ENCODE results near the gene LARP1.
A peak's percentile ranks its signal among the peaks of the same experiment; 100 is the strongest.

LARP1 gene

DNA sequence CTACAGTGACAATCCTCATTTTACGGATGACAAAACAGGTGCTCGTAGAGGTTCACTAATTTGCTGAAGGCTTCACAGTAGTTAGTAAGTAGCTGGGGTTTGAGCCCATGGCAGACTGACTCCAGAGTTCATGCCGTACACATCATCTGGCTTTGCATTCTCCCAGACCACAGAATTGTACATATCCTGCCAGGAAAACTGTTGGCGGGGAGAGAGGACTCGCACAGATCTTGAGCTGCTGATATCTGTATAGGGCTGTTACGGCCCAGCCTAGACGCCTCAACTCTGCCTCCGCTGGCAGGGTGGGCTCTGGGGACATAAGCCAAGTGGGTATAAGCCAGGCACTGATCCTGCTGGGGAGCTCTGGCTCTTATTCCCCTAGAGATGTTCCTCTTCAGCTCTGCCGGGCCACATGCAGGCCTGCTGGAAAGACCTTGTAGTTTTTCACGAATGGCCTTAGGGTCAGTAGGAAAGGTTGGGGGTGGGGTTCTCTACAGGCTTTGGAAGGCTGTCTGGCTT, 16.3 kb downstream of the LARP1 start:
- no peak for TF ChIP-seq POU2F2 (IDR thresholded peaks at IDR 0.05; ENCODE audit: low read depth, low read length)
- no peak for TF ChIP-seq POLR2A (IDR thresholded peaks at IDR 0.05; ENCODE audit: low read depth, low read length)
- no peak for TF ChIP-seq POLR2AphosphoS5 (IDR thresholded peaks at IDR 0.05; ENCODE audit: low read depth, low read length)
- no peak for TF ChIP-seq SPI1 (IDR thresholded peaks at IDR 0.05; ENCODE audit: low read depth, low read length)
- no peak for TF ChIP-seq PAX5 (IDR thresholded peaks at IDR 0.05; ENCODE audit: insufficient read depth, low read length, severe bottlenecking)
- no peak for TF ChIP-seq TAF1 (IDR thresholded peaks at IDR 0.05; ENCODE audit: low read depth, low read length)
- FAIRE-seq (no peak), DNase-seq (ENCODE audit: insufficient read length, low spot score) (no peak)

DNA sequence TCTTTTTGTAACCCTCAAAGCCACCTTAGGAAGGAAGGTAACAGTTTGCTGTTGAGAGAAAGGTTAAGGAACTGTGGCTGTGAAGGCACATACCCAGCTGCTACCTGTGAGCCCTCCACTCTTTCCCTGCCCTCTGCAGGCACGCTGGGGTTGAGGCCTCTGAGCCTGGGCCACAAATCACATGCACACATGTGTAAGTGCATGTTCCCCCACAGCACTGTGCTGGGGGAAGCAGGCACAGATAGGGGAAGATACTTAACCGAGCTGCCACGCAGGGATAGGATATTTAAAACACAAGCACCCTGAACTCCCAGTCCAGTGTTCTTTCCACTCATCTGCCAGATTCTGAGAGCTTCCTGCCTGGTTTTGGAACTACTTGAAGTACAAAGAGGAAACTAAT, 18.1 kb downstream of the LARP1 start:
- FAIRE-seq (no peak), DNase-seq (ENCODE audit: insufficient read length, low spot score) (no peak)
- TF ChIP-seq POLR2AphosphoS5 (IDR thresholded peaks at IDR 0.05; ENCODE audit: low read depth, low read length), result no peak
- no peak for TF ChIP-seq PAX5 (IDR thresholded peaks at IDR 0.05; ENCODE audit: insufficient read depth, low read length, severe bottlenecking)
- TF ChIP-seq SPI1 (IDR thresholded peaks at IDR 0.05; ENCODE audit: low read depth, low read length), result no peak
- no peak for TF ChIP-seq TAF1 (IDR thresholded peaks at IDR 0.05; ENCODE audit: low read depth, low read length)
- TF ChIP-seq POLR2A (IDR thresholded peaks at IDR 0.05; ENCODE audit: low read depth, low read length), result no peak
- no peak for TF ChIP-seq POU2F2 (IDR thresholded peaks at IDR 0.05; ENCODE audit: low read depth, low read length)

DNA sequence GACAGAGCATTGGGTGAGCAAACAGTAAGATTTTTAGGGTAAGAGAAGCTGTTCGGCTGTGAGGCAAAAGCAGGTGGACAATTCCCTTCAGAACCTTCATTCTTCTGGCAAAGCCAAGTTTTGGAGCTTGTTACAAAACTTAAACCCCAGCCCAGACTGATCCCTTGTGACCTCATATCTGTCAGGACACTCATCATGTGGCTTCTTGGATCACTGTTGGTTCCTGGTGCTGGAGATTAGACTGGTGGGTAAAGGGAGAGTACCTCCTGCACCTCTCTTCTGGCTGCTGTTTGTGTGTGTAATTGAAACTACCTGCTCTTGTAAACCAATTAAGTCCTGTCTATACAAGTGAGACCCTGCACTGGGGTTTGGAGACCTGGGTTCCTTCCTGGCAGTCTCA, 21.0 kb downstream of the LARP1 start:
- FAIRE-seq (no peak), DNase-seq (ENCODE audit: insufficient read length, low spot score) (no peak)
- TF ChIP-seq POU2F2 (IDR thresholded peaks at IDR 0.05; ENCODE audit: low read depth, low read length) (no peak), TAF1 (IDR thresholded peaks at IDR 0.05; ENCODE audit: low read depth, low read length) (no peak), POLR2A (IDR thresholded peaks at IDR 0.05; ENCODE audit: low read depth, low read length) (no peak)

DNA sequence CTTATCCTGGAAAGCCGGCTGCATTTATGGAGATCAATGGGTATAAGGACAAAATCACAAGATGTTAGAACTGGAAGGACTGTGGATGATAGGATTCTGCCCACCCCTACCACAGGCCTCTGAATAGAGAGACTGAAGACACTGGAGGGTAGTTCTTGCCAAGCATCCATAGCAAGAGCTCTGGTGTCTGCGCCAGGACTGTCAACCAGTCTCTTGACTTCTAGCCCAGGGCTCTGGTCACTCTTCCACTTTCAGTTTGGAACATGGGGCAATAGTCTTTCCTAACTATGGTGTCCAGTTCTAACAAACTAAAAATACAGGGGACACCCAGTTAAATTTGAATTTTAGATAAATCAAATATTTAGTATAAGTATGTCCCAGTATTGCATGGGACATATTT, 23.4 kb downstream of the LARP1 start:
- FAIRE-seq (no peak), DNase-seq (ENCODE audit: insufficient read length, low spot score) (no peak)
- TF ChIP-seq POLR2AphosphoS5 (IDR thresholded peaks at IDR 0.05; ENCODE audit: low read depth, low read length) (no peak), POU2F2 (IDR thresholded peaks at IDR 0.05; ENCODE audit: low read depth, low read length) (no peak), PAX5 (IDR thresholded peaks at IDR 0.05; ENCODE audit: insufficient read depth, low read length, severe bottlenecking) (no peak), POLR2A (IDR thresholded peaks at IDR 0.05; ENCODE audit: low read depth, low read length) (no peak), TAF1 (IDR thresholded peaks at IDR 0.05; ENCODE audit: low read depth, low read length) (no peak), SPI1 (IDR thresholded peaks at IDR 0.05; ENCODE audit: low read depth, low read length) (no peak)

DNA sequence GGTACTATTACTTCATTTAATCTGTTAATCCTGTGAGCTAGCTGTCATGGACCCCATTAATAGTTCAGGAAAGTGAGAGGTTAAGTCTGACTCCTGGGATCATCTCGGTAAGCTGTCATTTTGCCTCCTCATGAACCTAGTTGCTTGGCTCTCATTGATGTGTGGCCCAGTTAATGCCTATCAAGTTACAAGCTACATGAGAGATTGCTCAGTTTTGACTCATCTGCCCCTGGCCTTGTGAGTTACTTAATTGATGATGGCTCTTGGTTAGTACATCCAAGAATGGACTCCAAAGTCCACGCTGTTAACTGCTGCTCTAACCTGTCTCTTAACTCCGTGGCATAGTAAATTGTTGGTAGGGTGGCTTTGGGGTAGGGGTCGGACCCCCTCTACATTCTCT, 23.9 kb downstream of the LARP1 start:
- no peak for FAIRE-seq
- DNase-seq (ENCODE audit: insufficient read length, low spot score), result no peak
- TF ChIP-seq POLR2A (IDR thresholded peaks at IDR 0.05; ENCODE audit: low read depth, low read length) (no peak), POLR2AphosphoS5 (IDR thresholded peaks at IDR 0.05; ENCODE audit: low read depth, low read length) (no peak)

DNA sequence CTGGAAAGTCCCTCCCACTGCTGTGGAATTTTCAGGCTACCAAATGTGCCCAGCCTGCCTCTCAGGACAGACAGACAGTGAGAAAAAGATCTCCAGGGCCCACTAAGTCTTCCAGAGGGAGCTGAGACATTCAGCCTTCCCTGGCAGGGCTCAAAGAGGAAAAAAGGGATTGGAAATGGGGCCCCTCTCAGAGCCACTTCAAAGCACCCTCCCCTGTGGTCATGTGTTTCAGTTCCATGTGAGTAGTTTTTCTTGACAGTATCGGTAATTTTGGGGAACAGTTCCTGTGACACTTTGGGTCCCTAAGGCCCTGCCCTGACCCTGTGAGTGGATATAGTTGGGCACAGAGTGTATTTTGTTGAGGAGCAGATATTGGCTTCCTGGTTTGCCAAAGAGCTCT, 25.0 kb downstream of the LARP1 start:
- no peak for FAIRE-seq
- DNase-seq (ENCODE audit: insufficient read length, low spot score), result no peak

DNA sequence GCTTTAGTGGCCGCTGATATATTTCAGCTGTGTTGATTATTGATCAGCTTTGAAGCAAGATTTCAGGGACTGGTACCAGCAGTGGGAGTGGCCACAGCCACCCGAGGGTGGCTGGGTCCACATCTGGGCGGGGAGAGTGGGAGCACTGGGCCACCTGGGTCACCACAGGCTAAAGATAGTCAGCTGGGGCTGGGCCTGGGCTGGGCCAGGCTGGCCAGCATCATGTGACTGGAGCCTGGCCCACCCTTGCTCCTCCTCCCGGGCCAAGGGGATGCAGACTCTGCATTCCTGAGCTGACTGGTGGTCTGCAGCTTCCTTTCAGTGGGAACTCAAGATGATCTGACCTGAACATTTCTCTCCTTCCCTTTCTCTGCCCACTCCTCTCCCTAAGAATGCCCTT, 27.1 kb downstream of the LARP1 start:
- no peak for DNase-seq (ENCODE audit: insufficient read length, low spot score)
- TF ChIP-seq POLR2AphosphoS5 (IDR thresholded peaks at IDR 0.05; ENCODE audit: low read depth, low read length), result no peak
- TF ChIP-seq PAX5 (IDR thresholded peaks at IDR 0.05; ENCODE audit: insufficient read depth, low read length, severe bottlenecking), result no peak
- TF ChIP-seq SPI1 (IDR thresholded peaks at IDR 0.05; ENCODE audit: low read depth, low read length), result no peak
- no peak for TF ChIP-seq POLR2A (IDR thresholded peaks at IDR 0.05; ENCODE audit: low read depth, low read length)
- TF ChIP-seq POU2F2 (IDR thresholded peaks at IDR 0.05; ENCODE audit: low read depth, low read length), result no peak
- TF ChIP-seq TAF1 (IDR thresholded peaks at IDR 0.05; ENCODE audit: low read depth, low read length), result no peak
- FAIRE-seq, result no peak

More for the DNA sequence above, 25.0 kb downstream of the LARP1 start:
- TF ChIP-seq PAX5 (IDR thresholded peaks at IDR 0.05; ENCODE audit: insufficient read depth, low read length, severe bottlenecking), result peak; percentile 37
- no peak for TF ChIP-seq POLR2A (IDR thresholded peaks at IDR 0.05; ENCODE audit: low read depth, low read length)
- no peak for TF ChIP-seq TAF1 (IDR thresholded peaks at IDR 0.05; ENCODE audit: low read depth, low read length)
- TF ChIP-seq POLR2AphosphoS5 (IDR thresholded peaks at IDR 0.05; ENCODE audit: low read depth, low read length), result no peak
- peak; percentile 71 for TF ChIP-seq SPI1 (IDR thresholded peaks at IDR 0.05; ENCODE audit: low read depth, low read length)
- TF ChIP-seq POU2F2 (IDR thresholded peaks at IDR 0.05; ENCODE audit: low read depth, low read length), result 0 out of 2 replicates have a peak, but pooled peaks have one; percentile 25

DNA sequence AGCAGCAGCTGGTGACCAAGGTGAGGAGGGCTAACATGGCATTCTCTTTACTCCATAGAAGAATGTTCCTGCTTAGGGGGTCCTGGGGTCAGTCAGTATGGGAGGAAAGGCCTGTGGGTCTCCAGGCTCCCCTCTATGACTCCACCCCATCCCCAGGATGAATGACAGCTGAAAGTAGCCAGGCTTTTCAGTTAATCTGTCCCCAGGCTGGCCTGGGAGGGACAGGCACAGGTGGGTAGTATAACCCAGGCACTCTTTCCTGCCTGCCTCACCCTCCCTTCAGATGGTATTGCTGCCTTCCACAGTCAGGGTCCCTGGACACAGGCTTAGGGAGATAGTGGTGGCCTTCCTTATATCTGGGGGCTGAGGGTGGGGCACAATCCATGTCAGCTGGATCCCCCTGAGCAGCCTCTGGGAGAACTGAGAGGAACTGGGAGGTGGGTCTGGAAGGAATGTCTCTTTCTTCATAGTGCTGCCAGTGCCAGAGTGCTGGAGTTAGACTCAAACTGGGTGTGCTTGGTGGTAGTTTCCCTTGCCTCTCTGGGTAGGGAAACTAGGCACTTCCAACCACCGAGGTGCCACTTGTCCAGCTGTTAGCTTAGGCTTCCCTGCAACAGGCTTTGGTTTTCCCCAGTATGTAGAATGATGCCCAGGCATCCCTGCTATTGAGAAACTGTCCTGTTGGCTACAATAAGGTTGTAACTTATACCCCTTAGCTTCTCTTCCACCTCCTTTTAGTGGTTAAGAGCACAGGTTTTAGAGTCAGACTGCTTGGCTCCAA, 27.8 kb downstream of the LARP1 start:
- TF ChIP-seq POLR2AphosphoS5 (IDR thresholded peaks at IDR 0.05; ENCODE audit: low read depth, low read length) (no peak), PAX5 (IDR thresholded peaks at IDR 0.05; ENCODE audit: insufficient read depth, low read length, severe bottlenecking) (no peak), POLR2A (IDR thresholded peaks at IDR 0.05; ENCODE audit: low read depth, low read length) (no peak), POU2F2 (IDR thresholded peaks at IDR 0.05; ENCODE audit: low read depth, low read length) (no peak), TAF1 (IDR thresholded peaks at IDR 0.05; ENCODE audit: low read depth, low read length) (no peak), SPI1 (IDR thresholded peaks at IDR 0.05; ENCODE audit: low read depth, low read length) (no peak)
- no peak for DNase-seq (ENCODE audit: insufficient read length, low spot score)
- no peak for FAIRE-seq

DNA sequence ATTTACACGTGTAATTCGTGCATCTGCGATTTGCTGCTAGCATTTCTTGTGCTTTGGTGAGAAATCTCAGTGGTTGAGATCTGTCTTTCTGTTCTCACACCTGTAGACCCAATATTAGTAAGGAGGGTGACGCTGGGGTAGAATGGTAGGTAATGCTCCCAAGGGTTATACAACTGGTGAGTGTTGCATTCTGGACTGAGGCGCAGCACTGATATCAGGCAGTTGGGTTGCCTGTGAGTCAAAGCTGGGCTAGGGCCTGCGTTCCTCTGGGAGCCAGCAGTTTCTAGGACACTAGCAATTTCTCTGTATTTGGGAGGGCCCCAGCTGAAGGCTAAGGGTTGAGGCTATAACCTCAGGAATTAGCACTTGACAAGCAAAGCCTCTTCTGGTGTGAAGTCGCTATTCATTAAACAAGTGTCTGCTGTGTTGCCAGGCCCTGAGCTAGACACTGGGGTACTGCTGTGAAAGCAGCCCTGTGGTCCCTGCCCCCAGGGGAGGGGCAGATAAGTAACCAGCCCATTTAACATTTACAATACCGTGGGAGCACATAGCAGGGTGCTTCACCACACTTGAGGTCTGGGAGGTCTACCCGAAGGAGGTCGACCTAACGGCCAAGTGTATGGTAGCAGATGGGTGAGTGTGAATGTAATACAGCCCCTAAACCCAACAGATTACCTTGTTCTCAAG, 28.7 kb downstream of the LARP1 start:
- TF ChIP-seq POLR2AphosphoS5 (IDR thresholded peaks at IDR 0.05; ENCODE audit: low read depth, low read length) (no peak; the same call in 1 of the 2 replicates), POU2F2 (IDR thresholded peaks at IDR 0.05; ENCODE audit: low read depth, low read length) (0 out of 2 replicates have a peak, but pooled peaks have one; percentile 35)
- DNase-seq (ENCODE audit: insufficient read length, low spot score), result no peak
- FAIRE-seq, result peak; percentile 77
